CD8-positive, alpha-beta memory T cell (primary cell): ENCODE measurements around the gene BTBD18. TPM values are rescaled to one million over a fixed set of nuclear protein-coding genes. Genes with fewer than 3 reads are reported as not detected.
A peak's percentile ranks its signal among the peaks of the same experiment; 100 is the strongest.

Experiments
- CTCF ChIA-PET: fragments of 350-600 bp; sonication (Branson Sonifier 250); formaldehyde crosslinking; loops from one replicate; lab custom pipeline; 2021; ENCODE audit warnings: antibody characterized with exemption; lab: Charles Lee
- POLR2A ChIA-PET: fragments of 350-600 bp; sonication (Branson Sonifier 250); formaldehyde crosslinking; loops from one replicate; lab custom pipeline; 2021; ENCODE audit warnings: antibody characterized with exemption; lab: Charles Lee
- DNase-seq, 5 donors: peaks; one replicate each; pipeline versions ENCODE4 v3.0.0 to v3.0.0-alpha.2; 2020 to 2022; ENCODE audit warnings: mixed read lengths in 1 of 5
- H3K27ac ChIP-seq: one replicate; pipeline ENCODE4 v1.7.0; 2013; ENCODE audit warnings: low read depth, mild to moderate bottlenecking, low read length, moderate library complexity
- H3K27me3 ChIP-seq: 2 replicates; pipeline ENCODE4 v1.7.0; 2013; ENCODE audit warnings: low read length, mild to moderate bottlenecking; ENCODE audit not compliant: insufficient read depth, poor library complexity, severe bottlenecking
- H3K36me3 ChIP-seq: 2 replicates; pipeline ENCODE4 v1.7.0; 2013; ENCODE audit warnings: mild to moderate bottlenecking, low read length, moderate library complexity; ENCODE audit not compliant: insufficient read depth
- H3K4me1 ChIP-seq: 2 replicates; pipeline ENCODE4 v1.7.0; 2013; ENCODE audit warnings: mild to moderate bottlenecking, low read length, moderate library complexity; ENCODE audit not compliant: insufficient read depth
- H3K4me3 ChIP-seq: 2 replicates; pipeline ENCODE4 v1.7.0; 2013; ENCODE audit warnings: mild to moderate bottlenecking, low read length
- H3K9me3 ChIP-seq: 2 replicates; pipeline ENCODE4 v1.7.0; 2013; ENCODE audit warnings: mild to moderate bottlenecking, low read length
- H3K27ac Mint-ChIP-seq, 8 donors: one replicate each; pipeline ENCODE4 v1.8.0; 2020 to 2021; ENCODE audit warnings: mixed read lengths in 8 of 8, mild to moderate bottlenecking in 6 of 8, inconsistent platforms in 3 of 8, moderate library complexity in 3 of 8
- H3K27me3 Mint-ChIP-seq, 2 donors: one replicate each; pipeline ENCODE4 v1.8.0; 2020 to 2021; ENCODE audit warnings: mixed read lengths in 2 of 2, mild to moderate bottlenecking in 1 of 2, moderate library complexity in 1 of 2
- H3K36me3 Mint-ChIP-seq, 3 donors: one replicate each; pipeline ENCODE4 v1.8.0; 2020 to 2021; ENCODE audit warnings: mixed read lengths in 3 of 3, inconsistent platforms in 1 of 3, mild to moderate bottlenecking in 1 of 3
- H3K4me1 Mint-ChIP-seq, 3 donors: one replicate each; pipeline ENCODE4 v1.8.0; 2020 to 2021; ENCODE audit warnings: mixed read lengths in 3 of 3, inconsistent platforms in 1 of 3, mild to moderate bottlenecking in 1 of 3
- H3K4me3 Mint-ChIP-seq, 7 donors: one replicate each; pipeline ENCODE4 v1.8.0; 2020 to 2021; ENCODE audit warnings: mixed read lengths in 7 of 7, mild to moderate bottlenecking in 6 of 7, moderate library complexity in 4 of 7, inconsistent platforms in 2 of 7
- H3K9me3 Mint-ChIP-seq, 5 donors: one replicate each; pipeline ENCODE4 v1.8.0; 2020 to 2022; ENCODE audit warnings: mixed read lengths in 5 of 5, mild to moderate bottlenecking in 3 of 5, moderate library complexity in 2 of 5, inconsistent platforms in 1 of 5
- polyA plus RNA-seq: library from polyadenylated mRNA; unstranded; fragments of 300-500 nt; fragmentation: Illumina TruSeq; gene quantifications from one replicate; pipeline ENCODE4 v1.2.3, GENCODE V29; 2021
- total RNA-seq, 2 experiments: library from RNA; stranded (reverse); gene quantifications; one replicate each; pipeline ENCODE4 v1.2.3, GENCODE V29; 2021

Gene BTBD18
- total and polyA plus RNA-seq, 3 experiments from 2014 or later: 0.89 TPM; not detected in 2

GRCh38 chr11:57792060-57792541 is 40.5 kb upstream of the BTBD18 start:
- Mint-ChIP-seq H3K27ac (peak overlapping the region; percentile 80 to 99 (median 96)), H3K9me3 (no peaks in the 10 kb centered on the region), H3K4me3 (peak overlapping the region; percentile 51 to 85 (median 73)), H3K36me3 (peaks cover 0 to 14% (median 4%) of the 10 kb centered on the region in 3 donors), H3K4me1 (peaks cover 33 to 36% (median 36%) of the 10 kb centered on the region in 3 donors), H3K27me3 (peaks cover 0 to 1% of the 10 kb centered on the region in 2 donors)
- CTCF ChIA-PET: interaction anchor here (1.0 to 1.6 kb wide), 3 partner anchors 9 to 224 kb away, joined by 3 to 8 read pairs (median 5); partner anchors contain the start of gene UBE2L6
- peak; percentile 74 to 94 (median 87) for DNase-seq
- peak overlapping the region; percentile 52 for H3K4me3 ChIP-seq
- H3K27ac ChIP-seq: peak overlapping the region; percentile 13
- no peaks in the 10 kb centered on the region for H3K36me3 ChIP-seq
- no peaks in the 10 kb centered on the region for H3K9me3 ChIP-seq
- POLR2A ChIA-PET: no interaction called here
- H3K27me3 ChIP-seq: no peaks in the 10 kb centered on the region
- H3K4me1 ChIP-seq: peaks cover 37% of the 10 kb centered on the region

- CTCF ChIA-PET: interaction anchor here (1.0 to 1.6 kb wide), 2 partner anchors 9 to 45 kb away, joined by 3 to 8 read pairs; no protein-coding TSS in a partner anchor
- H3K4me1 ChIP-seq: peaks cover 37% of the 10 kb centered on the region
- no peaks in the 10 kb centered on the region for H3K27me3 ChIP-seq
- POLR2A ChIA-PET: no interaction called here
- Mint-ChIP-seq H3K36me3 (peaks cover 0 to 11% (median 4%) of the 10 kb centered on the region in 3 donors), H3K9me3 (no peaks in the 10 kb centered on the region), H3K27me3 (peaks cover 0 to 1% of the 10 kb centered on the region in 2 donors), H3K4me3 (peak overlapping the region in 5 of 7 donors; percentile 62 to 76 (median 73)), H3K4me1 (peaks cover 33 to 36% (median 36%) of the 10 kb centered on the region in 3 donors), H3K27ac (peak overlapping the region; percentile 80 to 99 (median 96))
- no peaks in the 10 kb centered on the region for H3K36me3 ChIP-seq
- H3K27ac ChIP-seq: peak overlapping the region; percentile 13
- DNase-seq: peak in 1 of 5 donors; percentile 51
- peak overlapping the region; percentile 7 for H3K4me3 ChIP-seq
- no peaks in the 10 kb centered on the region for H3K9me3 ChIP-seq
These were observed 39.9 kb upstream of the BTBD18 start for GRCh38 chr11:57791321-57792059.

GRCh38 chr11:57788703-57789088 is 37.1 kb upstream of the BTBD18 start:
- Histone ChIP-seq H3K27ac (no peak overlapping the region), H3K4me3 (no peak overlapping the region), H3K27me3 (no peaks in the 10 kb centered on the region), H3K36me3 (no peaks in the 10 kb centered on the region), H3K4me1 (peaks cover 30% of the 10 kb centered on the region), H3K9me3 (no peaks in the 10 kb centered on the region)
- Mint-ChIP-seq H3K27me3 (peaks cover 0 to 1% of the 10 kb centered on the region in 2 donors), H3K4me3 (no peak overlapping the region), H3K4me1 (peaks cover 27 to 30% (median 29%) of the 10 kb centered on the region in 3 donors), H3K36me3 (peaks cover 0 to 1% (median 0%) of the 10 kb centered on the region in 3 donors), H3K27ac (peak overlapping the region in 1 of 8 donors; percentile 89), H3K9me3 (no peaks in the 10 kb centered on the region)
- POLR2A ChIA-PET: no interaction called here
- DNase-seq: no peak
- CTCF ChIA-PET: interaction anchor here (1.9 kb wide), 1 partner anchor 12 kb away, joined by 8 read pairs; no protein-coding TSS in a partner anchor

- H3K9me3 Mint-ChIP-seq: no peaks in the 10 kb centered on the region
- H3K4me3 Mint-ChIP-seq: no peak overlapping the region
- peaks cover 0 to 1% (median 0%) of the 10 kb centered on the region in 3 donors for H3K36me3 Mint-ChIP-seq
- ChIA-PET CTCF (interaction anchor here (1.9 kb wide), 1 partner anchor 12 kb away, joined by 8 read pairs; no protein-coding TSS in a partner anchor), POLR2A (no interaction called here)
- Histone ChIP-seq H3K4me1 (peaks cover 24% of the 10 kb centered on the region), H3K9me3 (no peaks in the 10 kb centered on the region), H3K27ac (no peak overlapping the region), H3K36me3 (no peaks in the 10 kb centered on the region), H3K4me3 (no peak overlapping the region), H3K27me3 (no peaks in the 10 kb centered on the region)
- peaks cover 21 to 24% (median 24%) of the 10 kb centered on the region in 3 donors for H3K4me1 Mint-ChIP-seq
- no peak for DNase-seq
- H3K27ac Mint-ChIP-seq: peak overlapping the region in 5 of 8 donors; percentile 13 to 80 (median 21)
- peaks cover 0 to 1% of the 10 kb centered on the region in 2 donors for H3K27me3 Mint-ChIP-seq
These were observed 36.5 kb upstream of the BTBD18 start for GRCh38 chr11:57787920-57788702.

GRCh38 chr11:57787006-57787604 is 35.5 kb upstream of the BTBD18 start:
- CTCF ChIA-PET: interaction anchor here (1.1 kb wide), 1 partner anchor 14 kb away, joined by 3 read pairs; no protein-coding TSS in a partner anchor
- H3K9me3 ChIP-seq: no peaks in the 10 kb centered on the region
- peak overlapping the region in 1 of 8 donors; percentile 18 for H3K27ac Mint-ChIP-seq
- POLR2A ChIA-PET: no interaction called here
- H3K27me3 ChIP-seq: no peaks in the 10 kb centered on the region
- DNase-seq: no peak
- H3K4me1 ChIP-seq: peaks cover 14% of the 10 kb centered on the region
- H3K9me3 Mint-ChIP-seq: no peaks in the 10 kb centered on the region
- no peak overlapping the region for H3K4me3 ChIP-seq
- no peak overlapping the region for H3K4me3 Mint-ChIP-seq
- peaks cover 12 to 15% (median 14%) of the 10 kb centered on the region in 3 donors for H3K4me1 Mint-ChIP-seq
- H3K27me3 Mint-ChIP-seq: no peaks in the 10 kb centered on the region
- peaks cover 0 to 1% (median 0%) of the 10 kb centered on the region in 3 donors for H3K36me3 Mint-ChIP-seq
- no peak overlapping the region for H3K27ac ChIP-seq
- no peaks in the 10 kb centered on the region for H3K36me3 ChIP-seq

GRCh38 chr11:57786436-57786835 is 34.8 kb upstream of the BTBD18 start:
- Mint-ChIP-seq H3K27me3 (no peaks in the 10 kb centered on the region), H3K4me1 (peaks cover 9 to 12% (median 11%) of the 10 kb centered on the region in 3 donors), H3K27ac (peak overlapping the region in 1 of 8 donors; percentile 18), H3K4me3 (no peak overlapping the region), H3K9me3 (no peaks in the 10 kb centered on the region), H3K36me3 (peaks cover 0 to 3% (median 1%) of the 10 kb centered on the region in 3 donors)
- H3K4me1 ChIP-seq: peaks cover 7% of the 10 kb centered on the region
- CTCF ChIA-PET: interaction anchor here (1.1 kb wide), 1 partner anchor 14 kb away, joined by 3 read pairs; no protein-coding TSS in a partner anchor
- no peaks in the 10 kb centered on the region for H3K9me3 ChIP-seq
- H3K27me3 ChIP-seq: no peaks in the 10 kb centered on the region
- POLR2A ChIA-PET: no interaction called here
- H3K36me3 ChIP-seq: no peaks in the 10 kb centered on the region
- H3K27ac ChIP-seq: no peak overlapping the region
- H3K4me3 ChIP-seq: no peak overlapping the region
- DNase-seq: no peak

GRCh38 chr11:57785072-57785471 is 33.5 kb upstream of the BTBD18 start:
- CTCF ChIA-PET: interaction anchor here (0.9 to 1.2 kb wide), 3 partner anchors 9 to 292 kb away, joined by 3 to 4 read pairs (median 3); no protein-coding TSS in a partner anchor

More at GRCh38 chr11:57785072-57785471, 33.5 kb upstream of the BTBD18 start:
- peaks cover 2 to 6% (median 5%) of the 10 kb centered on the region in 3 donors for H3K4me1 Mint-ChIP-seq
- no peak overlapping the region for H3K27ac ChIP-seq
- H3K27me3 Mint-ChIP-seq: no peaks in the 10 kb centered on the region
- no peaks in the 10 kb centered on the region for H3K36me3 ChIP-seq
- no peak overlapping the region for H3K4me3 ChIP-seq
- H3K27me3 ChIP-seq: no peaks in the 10 kb centered on the region
- H3K4me3 Mint-ChIP-seq: no peak overlapping the region
- POLR2A ChIA-PET: no interaction called here
- H3K9me3 ChIP-seq: no peaks in the 10 kb centered on the region
- no peaks in the 10 kb centered on the region for H3K4me1 ChIP-seq
- H3K36me3 Mint-ChIP-seq: peaks cover 0 to 3% (median 1%) of the 10 kb centered on the region in 3 donors
- no peak for DNase-seq
- H3K9me3 Mint-ChIP-seq: no peaks in the 10 kb centered on the region
- no peak overlapping the region for H3K27ac Mint-ChIP-seq
